ENCODE results near the gene RTP5. TPM values are rescaled to one million over a fixed set of nuclear protein-coding genes. Genes with fewer than 3 reads are reported as not detected.

Gene RTP5
- total RNA-seq, 1 experiment from 2014 or later = not detected

- Histone ChIP-seq H3K36me3 (no peaks in the 10 kb centered on the region), H3K4me3 (no peak within 1 kb of the TSS), H3K27ac (no peak within 1 kb of the TSS), H3K4me1 (replicated peaks) (peaks cover 26% of the 10 kb centered on the region), H3K27me3 (replicated peaks) (peaks cover 5% of the 10 kb centered on the region), H3K9me3 (replicated peaks) (no peaks in the 10 kb centered on the region)
- DNase-seq (ENCODE audit: low read depth in 1 of 2, low spot score in 2 of 2) = no peak
Observed at GRCh38 chr2:241858206-241859016, 11.1 kb upstream of the RTP5 start, which contains the start of gene PDCD1. Gene PDCD1 (minus strand): TSS chr2:241858894. CDS start chr2:241858838, 56 bp downstream.

- H3K36me3 ChIP-seq = no peaks in the 10 kb centered on the region
- H3K9me3 ChIP-seq (replicated peaks) = no peaks in the 10 kb centered on the region
- no peak for DNase-seq (ENCODE audit: low read depth in 1 of 2, low spot score in 2 of 2)
- H3K4me1 ChIP-seq (replicated peaks) = peaks cover 26% of the 10 kb centered on the region
- no peak overlapping the region for H3K4me3 ChIP-seq
- H3K27ac ChIP-seq = no peak overlapping the region
- H3K27me3 ChIP-seq (replicated peaks) = peaks cover 10% of the 10 kb centered on the region
Observed at GRCh38 chr2:241859017-241859435, 10.5 kb upstream of the RTP5 start.

GRCh38 chr2:241859436-241860183, 9.9 kb upstream of the RTP5 start:
- H3K27me3 ChIP-seq (replicated peaks) = peaks cover 12% of the 10 kb centered on the region
- no peaks in the 10 kb centered on the region for H3K9me3 ChIP-seq (replicated peaks)
- H3K4me1 ChIP-seq (replicated peaks) = peaks cover 22% of the 10 kb centered on the region
- DNase-seq (ENCODE audit: low read depth in 1 of 2, low spot score in 2 of 2) = no peak
- no peaks in the 10 kb centered on the region for H3K36me3 ChIP-seq
- H3K4me3 ChIP-seq = no peak overlapping the region
- no peak overlapping the region for H3K27ac ChIP-seq

GRCh38 chr2:241860184-241861078, 9.1 kb upstream of the RTP5 start:
- Histone ChIP-seq H3K27ac (no peak overlapping the region), H3K27me3 (replicated peaks) (peaks cover 13% of the 10 kb centered on the region), H3K9me3 (replicated peaks) (no peaks in the 10 kb centered on the region), H3K36me3 (no peaks in the 10 kb centered on the region), H3K4me1 (replicated peaks) (peaks cover 20% of the 10 kb centered on the region), H3K4me3 (no peak overlapping the region)
- DNase-seq (ENCODE audit: low read depth in 1 of 2, low spot score in 2 of 2) = no peak

GRCh38 chr2:241861264-241861663, 8.3 kb upstream of the RTP5 start:
- Histone ChIP-seq H3K27ac (no peak overlapping the region), H3K4me1 (replicated peaks) (peaks cover 20% of the 10 kb centered on the region), H3K9me3 (replicated peaks) (no peaks in the 10 kb centered on the region), H3K27me3 (replicated peaks) (peaks cover 16% of the 10 kb centered on the region), H3K4me3 (no peak overlapping the region), H3K36me3 (no peaks in the 10 kb centered on the region)
- no peak for DNase-seq (ENCODE audit: low read depth in 1 of 2, low spot score in 2 of 2)

GRCh38 chr2:241862093-241862492, 7.4 kb upstream of the RTP5 start:
- peaks cover 22% of the 10 kb centered on the region for H3K27me3 ChIP-seq (replicated peaks)
- no peak overlapping the region for H3K27ac ChIP-seq
- no peaks in the 10 kb centered on the region for H3K36me3 ChIP-seq
- DNase-seq (ENCODE audit: low read depth in 1 of 2, low spot score in 2 of 2) = no peak
- H3K4me3 ChIP-seq = no peak overlapping the region
- H3K4me1 ChIP-seq (replicated peaks) = peaks cover 20% of the 10 kb centered on the region
- no peaks in the 10 kb centered on the region for H3K9me3 ChIP-seq (replicated peaks)

- DNase-seq (ENCODE audit: low read depth in 1 of 2, low spot score in 2 of 2) = no peak
- Histone ChIP-seq H3K4me3 (no peak overlapping the region), H3K9me3 (replicated peaks) (no peaks in the 10 kb centered on the region), H3K27me3 (replicated peaks) (peaks cover 29% of the 10 kb centered on the region), H3K4me1 (replicated peaks) (peaks cover 20% of the 10 kb centered on the region), H3K36me3 (no peaks in the 10 kb centered on the region), H3K27ac (no peak overlapping the region)
Observed at GRCh38 chr2:241862775-241863535, 6.6 kb upstream of the RTP5 start.

GRCh38 chr2:241863536-241863954, 6.0 kb upstream of the RTP5 start:
- H3K36me3 ChIP-seq = no peaks in the 10 kb centered on the region
- peaks cover 20% of the 10 kb centered on the region for H3K4me1 ChIP-seq (replicated peaks)
- H3K27ac ChIP-seq = no peak overlapping the region
- no peaks in the 10 kb centered on the region for H3K9me3 ChIP-seq (replicated peaks)
- peaks cover 35% of the 10 kb centered on the region for H3K27me3 ChIP-seq (replicated peaks)
- H3K4me3 ChIP-seq = no peak overlapping the region
- no peak for DNase-seq (ENCODE audit: low read depth in 1 of 2, low spot score in 2 of 2)

GRCh38 chr2:241864168-241864849, 5.2 kb upstream of the RTP5 start:
- H3K4me1 ChIP-seq (replicated peaks) = peaks cover 18% of the 10 kb centered on the region
- DNase-seq (ENCODE audit: low read depth in 1 of 2, low spot score in 2 of 2) = no peak
- no peaks in the 10 kb centered on the region for H3K36me3 ChIP-seq
- no peaks in the 10 kb centered on the region for H3K9me3 ChIP-seq (replicated peaks)
- H3K27ac ChIP-seq = no peak overlapping the region
- no peak overlapping the region for H3K4me3 ChIP-seq
- H3K27me3 ChIP-seq (replicated peaks) = peaks cover 43% of the 10 kb centered on the region

- no peaks in the 10 kb centered on the region for H3K9me3 ChIP-seq (replicated peaks)
- peaks cover 14% of the 10 kb centered on the region for H3K4me1 ChIP-seq (replicated peaks)
- H3K27ac ChIP-seq = no peak overlapping the region
- no peak overlapping the region for H3K4me3 ChIP-seq
- H3K27me3 ChIP-seq (replicated peaks) = peaks cover 48% of the 10 kb centered on the region
- H3K36me3 ChIP-seq = no peaks in the 10 kb centered on the region
- DNase-seq (ENCODE audit: low read depth in 1 of 2, low spot score in 2 of 2) = no peak
Observed at GRCh38 chr2:241864850-241865213, 4.7 kb upstream of the RTP5 start.

GRCh38 chr2:241865416-241865956, 4.0 kb upstream of the RTP5 start:
- Histone ChIP-seq H3K4me3 (no peak overlapping the region), H3K9me3 (replicated peaks) (no peaks in the 10 kb centered on the region)
- DNase-seq (ENCODE audit: low read depth in 1 of 2, low spot score in 2 of 2) = no peak

GRCh38 chr2:241865957-241866789, 3.4 kb upstream of the RTP5 start:
- H3K27ac ChIP-seq = no peak overlapping the region
- H3K9me3 ChIP-seq (replicated peaks) = no peaks in the 10 kb centered on the region
- H3K4me1 ChIP-seq (replicated peaks) = peaks cover 11% of the 10 kb centered on the region
- no peak overlapping the region for H3K4me3 ChIP-seq
- H3K36me3 ChIP-seq = no peaks in the 10 kb centered on the region
- H3K27me3 ChIP-seq (replicated peaks) = peaks cover 56% of the 10 kb centered on the region
- DNase-seq (ENCODE audit: low read depth in 1 of 2, low spot score in 2 of 2) = no peak

More at GRCh38 chr2:241865416-241865956, 4.0 kb upstream of the RTP5 start:
- no peaks in the 10 kb centered on the region for H3K36me3 ChIP-seq
- H3K27me3 ChIP-seq (replicated peaks) = peaks cover 54% of the 10 kb centered on the region
- H3K4me1 ChIP-seq (replicated peaks) = peaks cover 11% of the 10 kb centered on the region
- H3K27ac ChIP-seq = no peak overlapping the region

Measured in SJSA1 (cell line).